HT1080 (cell line): ENCODE results near the gene DNAJC5. TPM values are rescaled to one million over a fixed set of nuclear protein-coding genes. Genes with fewer than 3 reads are reported as not detected.

Experiments
- DNase-seq: peaks from one replicate; pipeline ENCODE4 v3.0.0-alpha.2; 2015; ENCODE audit warnings: low read depth
- total RNA-seq: library from RNA; depleted of rRNA; stranded (reverse); fragments of >200 nt; shearing (Covaris generic); gene quantifications from 2 replicates; pipeline ENCODE4 v1.2.3, GENCODE V29; 2014

Gene DNAJC5
- total RNA-seq, 1 experiment from 2014 or later = 60.0 TPM

DNA sequence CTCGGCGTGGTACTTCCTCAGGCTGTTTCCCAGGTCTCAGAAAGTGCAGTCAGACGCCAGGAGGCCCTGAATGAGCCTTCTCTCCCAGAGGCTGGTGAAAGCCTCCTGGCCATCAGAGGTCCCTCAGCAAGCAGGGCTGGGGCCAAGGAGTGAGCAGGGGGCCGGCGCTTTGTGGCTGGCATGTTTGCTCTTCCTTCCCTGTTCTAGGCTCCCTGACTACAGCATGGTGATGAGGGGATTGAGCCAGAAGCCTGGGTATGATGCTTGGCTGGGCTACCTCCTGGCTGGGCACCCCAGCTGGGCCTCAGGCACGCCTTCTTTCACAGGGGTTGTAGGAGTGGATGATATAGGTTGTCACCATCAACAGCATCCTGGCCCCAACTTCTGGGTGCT lies 11.7 kb upstream of the DNAJC5 start:
- no peak for DNase-seq

GRCh38 chr20:63884506-63885263 lies 10.2 kb upstream of the DNAJC5 start:
- no peak for DNase-seq

GRCh38 chr20:63885264-63886053 lies 9.5 kb upstream of the DNAJC5 start:
- no peak for DNase-seq

GRCh38 chr20:63886054-63886419 lies 8.9 kb upstream of the DNAJC5 start:
- no peak for DNase-seq

DNA sequence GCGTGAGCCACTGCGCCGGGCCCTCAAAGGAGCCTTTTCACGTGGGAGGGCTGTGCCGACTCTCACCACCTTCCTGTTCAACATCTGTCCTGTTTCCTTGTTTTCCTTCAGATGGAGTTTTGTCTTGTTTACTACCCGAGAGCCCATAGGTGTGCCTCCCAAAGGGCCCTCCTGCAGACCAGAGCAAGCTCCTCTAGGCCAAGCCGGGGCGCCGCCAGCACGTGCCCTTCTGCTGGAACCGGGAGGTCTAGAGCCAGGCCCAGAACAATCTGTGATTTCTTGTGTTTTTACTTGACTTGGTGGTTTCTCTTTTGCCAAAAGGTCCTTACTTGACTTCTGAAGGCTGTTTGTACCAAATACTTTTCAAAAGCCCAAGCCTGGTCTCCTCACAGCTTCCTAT lies 8.0 kb upstream of the DNAJC5 start:
- DNase-seq = no peak

- DNase-seq = no peak
These were observed 5.4 kb upstream of the DNAJC5 start for GRCh38 chr20:63889241-63890200.

DNA sequence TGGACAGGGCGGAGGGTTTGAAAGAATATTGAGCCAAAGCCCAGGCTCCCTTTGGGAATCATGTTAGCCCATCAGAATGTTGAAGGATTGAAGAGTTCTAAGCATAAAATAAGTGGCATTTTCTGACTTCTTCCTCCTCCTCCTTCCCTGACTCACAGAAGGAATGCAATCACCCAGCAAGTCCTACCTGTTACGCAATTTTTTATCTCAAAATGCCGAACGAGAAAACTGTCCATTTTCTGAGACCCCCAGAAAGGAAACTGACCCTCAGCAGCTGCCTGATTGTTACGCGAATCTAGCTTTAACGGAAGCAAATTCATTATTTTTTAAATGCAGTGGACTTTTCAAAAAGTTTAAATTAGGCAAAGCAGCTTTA lies 4.7 kb upstream of the DNAJC5 start:
- no peak for DNase-seq

GRCh38 chr20:63890616-63891015 lies 4.3 kb upstream of the DNAJC5 start:
- no peak for DNase-seq

DNA sequence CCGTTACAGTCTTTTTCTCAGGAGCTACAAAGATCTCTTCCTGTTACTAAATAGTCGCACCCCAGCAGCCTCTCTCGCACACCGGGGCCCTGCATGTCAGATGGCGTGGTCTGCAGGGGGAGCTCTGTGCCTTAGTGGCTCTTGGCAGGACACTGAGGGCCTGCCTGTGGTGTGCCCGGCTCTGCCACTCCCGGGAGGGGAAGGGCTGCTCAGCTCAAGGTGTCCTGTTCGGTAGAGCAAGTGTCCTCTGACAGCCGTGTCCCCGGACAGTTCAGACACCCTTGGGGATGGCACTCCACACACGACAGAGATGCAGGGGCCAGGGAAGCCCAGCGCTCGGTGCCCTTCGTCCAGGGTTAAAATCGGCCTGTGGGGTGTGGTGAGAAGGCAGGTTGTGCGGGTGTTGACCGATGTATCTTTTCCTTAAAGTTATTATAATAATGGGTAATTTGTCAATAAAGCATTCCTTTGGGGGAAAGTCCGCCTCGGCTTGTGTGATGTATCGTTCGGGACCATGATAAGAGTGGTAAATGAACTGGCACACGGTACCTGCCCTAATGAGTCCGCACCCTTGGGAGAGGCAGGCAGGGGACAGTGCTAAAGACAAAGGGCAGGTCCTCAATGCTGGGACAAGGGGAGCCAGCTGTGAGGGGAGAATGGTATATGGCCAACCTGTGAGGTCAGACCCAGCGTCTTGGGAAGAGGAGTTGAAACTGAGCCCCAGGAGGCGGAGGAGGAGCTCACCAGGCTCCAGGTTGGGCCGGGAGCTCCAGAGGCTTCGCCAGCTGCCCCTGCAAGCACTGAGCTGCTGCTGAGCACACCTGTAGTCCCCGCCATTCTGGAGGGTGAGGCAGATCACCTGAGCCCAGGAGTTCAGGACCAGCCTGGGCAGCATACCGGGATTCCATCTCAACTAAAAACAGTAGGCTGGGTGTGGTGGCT lies 3.6 kb upstream of the DNAJC5 start:
- DNase-seq = no peak

- no peak for DNase-seq
These were observed 2.5 kb upstream of the DNAJC5 start for GRCh38 chr20:63892402-63892801.

GRCh38 chr20:63893999-63894357 lies 948 bp upstream of the DNAJC5 start:
- DNase-seq = no peak

DNA sequence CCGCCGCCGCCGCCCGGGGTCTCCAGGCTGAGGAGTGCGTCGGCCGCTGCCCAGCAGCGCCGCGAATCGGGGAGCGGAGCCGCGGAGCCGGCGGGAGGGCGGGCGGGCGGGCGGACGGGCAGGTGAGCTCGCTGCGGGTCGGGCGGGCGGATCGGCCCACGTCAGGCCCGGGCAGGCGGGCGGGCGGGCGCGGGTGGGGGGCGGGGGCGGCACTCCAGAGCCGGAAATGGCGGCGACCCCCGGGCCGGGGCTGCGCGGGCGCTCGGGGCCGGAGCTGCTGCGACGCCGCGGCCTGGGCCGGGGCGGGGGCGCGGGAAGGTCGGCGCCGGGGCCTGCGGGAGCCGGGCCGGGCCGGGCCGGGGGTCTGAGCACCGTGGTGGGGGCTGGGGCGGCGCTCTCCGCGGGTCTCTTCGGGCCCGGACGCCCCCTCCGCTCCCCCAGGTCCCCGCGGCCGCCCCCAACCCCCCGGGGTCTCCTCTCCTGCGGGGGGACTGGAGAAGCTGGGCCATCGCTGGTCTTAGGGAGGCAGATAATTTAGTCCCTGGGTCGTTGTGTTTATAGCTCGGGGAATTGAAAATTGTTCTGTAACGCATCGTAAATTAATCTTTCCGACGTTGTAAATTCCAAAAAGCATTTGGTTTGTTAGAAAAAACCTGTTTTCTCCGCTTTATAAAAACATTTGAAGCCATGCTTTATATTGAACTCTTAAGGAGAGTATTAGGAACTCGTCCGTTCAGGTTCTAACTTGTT lies 451 bp downstream of the DNAJC5 start:
- no peak for DNase-seq

DNA sequence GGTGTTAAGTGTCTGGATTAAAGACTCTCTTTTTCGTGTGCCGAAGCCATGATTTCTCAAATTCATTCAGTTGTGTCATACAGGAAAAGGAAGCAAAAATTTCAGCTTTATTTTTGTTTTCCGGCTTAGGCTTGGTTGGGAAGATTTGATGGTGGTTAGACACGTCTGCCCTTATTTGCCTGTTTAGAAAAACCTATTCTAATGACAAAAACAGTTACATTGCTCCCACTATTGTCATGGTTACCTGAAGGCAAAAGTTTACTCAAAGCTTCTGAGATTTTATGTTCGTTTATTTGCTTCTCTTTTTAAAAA lies 982 bp downstream of the DNAJC5 start:
- DNase-seq = no peak

DNA sequence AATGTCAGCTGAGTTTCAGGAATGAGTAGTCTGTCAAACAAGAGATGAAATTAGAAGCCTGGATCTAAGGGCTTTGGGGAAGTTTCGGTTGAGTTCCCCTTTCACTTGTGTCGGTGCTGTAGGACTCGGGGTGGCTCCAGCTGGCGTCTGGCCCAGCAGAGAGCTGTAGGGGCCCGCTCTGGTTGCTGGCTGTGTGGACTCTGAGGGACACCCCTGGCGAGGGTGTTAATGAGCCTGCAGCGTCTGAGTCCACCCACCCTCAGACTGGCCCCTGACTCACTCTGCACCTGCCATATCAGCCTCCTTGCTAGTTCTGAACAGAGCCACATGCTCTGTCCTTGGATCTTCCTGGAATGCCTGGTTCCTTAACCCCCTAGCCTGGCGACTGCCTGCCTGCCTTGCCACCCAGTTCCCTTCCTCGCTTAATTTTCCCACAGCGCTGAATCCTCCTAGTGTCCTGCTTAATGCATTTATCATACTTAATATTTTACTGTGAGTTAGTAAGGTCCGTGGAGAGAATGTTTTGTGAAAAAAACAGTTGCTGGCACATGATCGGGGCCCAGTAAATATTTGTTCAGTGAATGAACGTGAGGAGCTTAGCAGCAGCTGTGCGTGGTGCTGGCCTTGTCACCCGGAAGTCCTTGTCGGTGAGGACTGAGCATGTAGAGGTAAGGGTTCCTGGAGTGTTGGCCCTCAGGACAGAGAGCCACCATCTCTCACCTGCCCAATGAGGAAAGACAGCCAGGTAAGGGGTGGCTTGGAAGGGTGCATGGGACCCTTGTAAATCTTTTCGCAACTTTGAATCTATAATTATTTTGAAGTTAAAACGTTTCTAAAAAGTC lies 1.6 kb downstream of the DNAJC5 start:
- DNase-seq = peak; percentile 36

- no peak for DNase-seq
These were observed 3.1 kb downstream of the DNAJC5 start for GRCh38 chr20:63897978-63898561.

- DNase-seq = no peak
These were observed 4.1 kb downstream of the DNAJC5 start for GRCh38 chr20:63898882-63899558.

- no peak for DNase-seq
These were observed 5.5 kb downstream of the DNAJC5 start for GRCh38 chr20:63900413-63900812.
